HUES6 (cell line): ENCODE data around the gene GRPEL1.

Experiments
- H3K27ac ChIP-seq: 2 replicates; pipeline ENCODE4 v1.7.0; 2013; ENCODE audit warnings: low read depth, mild to moderate bottlenecking, low read length, inconsistent platforms
- H3K27me3 ChIP-seq: 2 replicates; pipeline ENCODE4 v1.6.1; 2013; ENCODE audit warnings: low read length; ENCODE audit not compliant: control insufficient read depth, insufficient read depth
- H3K36me3 ChIP-seq: 2 replicates; pipeline ENCODE4 v1.6.1; 2013; ENCODE audit warnings: low read length; ENCODE audit not compliant: control insufficient read depth, insufficient read depth
- H3K4me1 ChIP-seq: 2 replicates; pipeline ENCODE4 v1.6.1; 2013; ENCODE audit warnings: low read length; ENCODE audit not compliant: control insufficient read depth, insufficient read depth
- H3K4me3 ChIP-seq: 2 replicates; pipeline ENCODE4 v1.5.1; 2013; ENCODE audit warnings: low read depth, low read length
- H3K9ac ChIP-seq: one replicate; pipeline ENCODE4 v1.6.1; 2013; ENCODE audit warnings: mild to moderate bottlenecking, low read length
- H3K9me3 ChIP-seq: 2 replicates; pipeline ENCODE4 v1.6.1; 2013; ENCODE audit warnings: low read depth, low read length; ENCODE audit not compliant: control insufficient read depth, insufficient read depth

GRPEL1 gene

DNA sequence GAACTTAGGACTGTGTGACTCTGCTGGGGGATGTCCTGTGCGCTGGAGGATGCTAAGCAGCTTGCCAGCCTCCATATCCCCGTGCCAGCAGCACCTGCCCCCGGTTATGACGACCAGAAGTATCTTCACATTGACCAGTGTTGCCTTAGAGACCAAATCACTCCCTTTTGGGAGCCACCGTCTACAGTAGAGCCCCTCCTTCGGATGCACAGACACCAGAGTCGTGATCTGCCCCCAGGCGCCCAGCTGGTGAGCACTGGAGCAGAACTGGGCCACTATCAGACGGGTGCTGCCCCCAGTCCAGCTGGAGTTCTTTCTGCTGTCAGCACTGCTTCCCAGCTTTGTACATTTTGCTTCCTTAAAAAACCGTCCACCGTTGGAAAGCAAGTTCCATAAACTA lies 54.7 kb downstream of the GRPEL1 start:
- H3K4me3 ChIP-seq = no peak overlapping the region
- H3K27me3 ChIP-seq = no peaks in the 10 kb centered on the region
- H3K4me1 ChIP-seq = 0 out of 2 replicates have a peak, but pooled peaks cover 2% of the 10 kb centered on the region
- no peak overlapping the region for H3K9ac ChIP-seq
- H3K36me3 ChIP-seq = peaks cover 89% of the 10 kb centered on the region
- no peak overlapping the region for H3K27ac ChIP-seq
- no peaks in the 10 kb centered on the region for H3K9me3 ChIP-seq

DNA sequence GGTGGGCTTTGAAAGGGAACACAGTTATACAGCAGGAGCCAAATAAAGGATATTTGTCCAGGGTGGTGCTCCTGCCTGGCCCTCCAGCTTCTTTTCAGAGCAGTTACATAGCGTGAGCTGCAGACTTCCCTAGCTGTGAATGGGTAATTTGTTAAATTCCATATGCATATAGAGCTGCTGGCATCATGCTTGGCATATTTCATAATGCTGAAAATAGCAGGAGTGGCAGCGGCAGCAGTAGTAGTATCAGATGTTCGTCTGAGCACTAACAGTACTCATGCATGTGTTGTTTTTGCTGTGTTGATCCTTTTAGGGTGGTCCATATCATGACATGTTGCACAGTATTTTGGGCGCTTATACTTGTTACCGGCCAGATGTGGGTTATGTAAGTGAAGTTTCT lies 58.3 kb downstream of the GRPEL1 start:
- Histone ChIP-seq H3K27me3 (no peaks in the 10 kb centered on the region), H3K4me1 (peaks cover 17% of the 10 kb centered on the region), H3K36me3 (peaks cover 62% of the 10 kb centered on the region), H3K9ac (no peak overlapping the region), H3K4me3 (no peak overlapping the region), H3K9me3 (no peaks in the 10 kb centered on the region), H3K27ac (no peak overlapping the region)
